ENCODE results near the gene CHMP4A.

CHMP4A gene

DNA sequence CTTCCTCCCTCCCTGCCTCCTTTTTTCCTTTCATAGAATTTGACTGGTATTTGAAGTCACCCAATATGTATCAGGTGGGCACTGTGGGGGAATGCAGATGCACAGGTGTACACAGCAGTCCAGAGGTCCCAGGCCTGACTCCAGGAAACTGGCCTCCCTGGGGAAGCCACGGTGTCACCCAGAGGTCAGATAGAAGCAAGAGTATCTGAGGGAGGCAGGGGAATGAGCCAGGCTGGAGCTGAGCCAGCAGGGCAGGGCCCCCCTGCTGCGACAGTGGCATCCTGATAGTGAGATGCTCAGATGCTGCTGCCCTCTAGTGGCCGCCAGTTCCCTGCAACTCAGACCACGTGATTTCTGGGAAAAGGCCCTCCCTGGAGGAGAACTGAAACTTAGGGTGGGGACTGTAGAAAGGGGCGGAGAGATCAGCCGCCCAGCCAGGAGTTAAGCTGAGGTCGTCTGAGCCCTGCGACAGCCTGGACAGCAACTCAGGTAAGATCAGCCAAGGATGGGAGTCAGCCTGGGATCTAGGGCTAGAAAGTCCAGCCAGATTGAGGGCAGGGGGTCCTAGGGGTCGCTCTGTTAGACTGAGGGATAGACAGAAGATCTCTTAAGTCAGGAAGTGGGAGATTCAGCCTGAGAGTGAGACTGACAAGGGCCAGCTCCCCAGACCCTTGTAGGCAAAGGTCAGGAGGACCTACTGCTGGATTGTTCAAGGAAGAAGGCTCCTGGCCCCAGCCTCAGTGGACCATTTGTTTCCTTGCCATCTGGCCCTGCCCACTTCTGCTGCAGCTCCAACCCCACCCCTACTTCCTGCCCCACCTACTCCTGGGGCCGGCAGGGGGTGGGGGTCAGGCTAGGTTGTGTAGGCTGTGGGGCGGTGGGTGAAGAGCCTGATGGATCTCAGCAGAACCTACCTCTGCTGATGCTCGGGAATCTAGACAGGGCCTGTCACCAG lies 52.2 kb downstream of the CHMP4A start, which contains the start of gene IRF9:
Gene IRF9, plus strand, starts transcription at position 416 of the 955 bp plus-strand sequence. CDS start 880 bp downstream, outside the sequence.
- no peaks in the 10 kb centered on the region for H3K27me3 ChIP-seq (replicated peaks in 2 of 5; ENCODE audit: control insufficient read depth in 4 of 5, insufficient read depth in 5 of 5, low read length in 4 of 5)
- peaks cover 10 to 28% (median 19%) of the 10 kb centered on the region in 4 experiments for H3K4me1 ChIP-seq (ENCODE audit: control extremely low read depth in 1 of 4, control insufficient read depth in 4 of 4, insufficient read depth in 4 of 4, low read length in 3 of 4)
- peak within 1 kb of the TSS; percentile 94 to 96 for H3K27ac ChIP-seq (ENCODE audit: insufficient read depth in 1 of 2, low read depth in 1 of 2, low read length in 2 of 2, poor library complexity in 1 of 2, severe bottlenecking in 2 of 2)
- 0% methylated on average over 9 of the region's 12 CpGs for WGBS (ENCODE audit: insufficient coverage)
- DNase-seq = peak; percentile 96 to 98 (median 96)
- H3K4me3 ChIP-seq (ENCODE audit: control insufficient read depth in 1 of 7, extremely low read depth in 1 of 7, insufficient read depth in 4 of 7, low read depth in 2 of 7, low read length in 6 of 7) = peak within 1 kb of the TSS; percentile 59 to 92 (median 86)
- H3K36me3 ChIP-seq (ENCODE audit: control insufficient read depth in 4 of 4, insufficient read depth in 4 of 4, low read length in 3 of 4) = peaks cover 25 to 74% (median 51%) of the 10 kb centered on the region in 4 experiments
- CTCF ChIA-PET = interaction anchor here (0.6 to 5.6 kb wide), 30 partner anchors 8 to 832 kb away, joined by 3 to 112 read pairs (median 4); partner anchors contain the start of genes CHMP4A, CIDEB, DCAF11 and EMC9
- POLR2A ChIA-PET = interaction anchor here (0.9 to 2.8 kb wide), 9 partner anchors 10 to 68 kb away, joined by 3 to 16 read pairs (median 7); partner anchors contain the start of genes DCAF11, EMC9, NRL and PCK2
- no peaks in the 10 kb centered on the region for H3K9me3 ChIP-seq (ENCODE audit: control extremely low read depth in 1 of 5, control insufficient read depth in 4 of 5, insufficient read depth in 2 of 5, low read depth in 1 of 5, low read length in 4 of 5)

DNA sequence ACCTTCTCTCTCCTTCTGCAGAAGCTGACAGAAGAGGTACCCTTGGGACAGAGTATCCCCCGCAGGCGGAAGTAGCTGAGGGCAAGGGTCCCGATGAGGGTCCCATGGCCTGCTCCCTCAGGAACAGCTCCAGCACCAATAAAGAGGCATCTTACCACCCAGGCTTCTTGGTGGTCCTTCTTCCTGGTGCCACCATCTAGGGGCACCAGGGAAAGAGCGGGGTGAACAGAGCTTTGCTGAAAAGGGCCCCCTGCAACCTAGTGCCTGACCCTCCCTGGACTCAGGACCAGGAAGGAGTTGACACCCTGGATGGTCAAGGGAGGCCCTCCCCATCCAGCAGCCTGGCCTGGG lies 52.8 kb downstream of the CHMP4A start:
- 97% methylated on average over 3 of the region's 4 CpGs for WGBS (ENCODE audit: insufficient coverage)
- Histone ChIP-seq H3K4me1 (ENCODE audit: control extremely low read depth in 1 of 4, control insufficient read depth in 4 of 4, insufficient read depth in 4 of 4, low read length in 3 of 4) (peaks cover 10 to 28% (median 19%) of the 10 kb centered on the region in 4 experiments), H3K4me3 (ENCODE audit: control insufficient read depth in 1 of 7, extremely low read depth in 1 of 7, insufficient read depth in 4 of 7, low read depth in 2 of 7, low read length in 6 of 7) (no peak overlapping the region), H3K27me3 (replicated peaks in 2 of 5; ENCODE audit: control insufficient read depth in 4 of 5, insufficient read depth in 5 of 5, low read length in 4 of 5) (no peaks in the 10 kb centered on the region), H3K9me3 (ENCODE audit: control extremely low read depth in 1 of 5, control insufficient read depth in 4 of 5, insufficient read depth in 2 of 5, low read depth in 1 of 5, low read length in 4 of 5) (no peaks in the 10 kb centered on the region), H3K36me3 (ENCODE audit: control insufficient read depth in 4 of 4, insufficient read depth in 4 of 4, low read length in 3 of 4) (peaks cover 25 to 74% (median 52%) of the 10 kb centered on the region in 4 experiments), H3K27ac (ENCODE audit: insufficient read depth in 1 of 2, low read depth in 1 of 2, low read length in 2 of 2, poor library complexity in 1 of 2, severe bottlenecking in 2 of 2) (peak overlapping the region in 1 of 2 experiments; percentile 96)
- POLR2A ChIA-PET = interaction anchor here (1.1 to 2.8 kb wide), 6 partner anchors 11 to 67 kb away, joined by 3 to 16 read pairs (median 12); partner anchors contain the start of genes DCAF11, EMC9, NRL and PCK2
- CTCF ChIA-PET = interaction anchor here (0.8 to 5.6 kb wide), 22 partner anchors 9 to 146 kb away, joined by 3 to 112 read pairs (median 6); partner anchors contain the start of genes DCAF11, EMC9, IPO4 and NRL
- DNase-seq = no peak

DNA sequence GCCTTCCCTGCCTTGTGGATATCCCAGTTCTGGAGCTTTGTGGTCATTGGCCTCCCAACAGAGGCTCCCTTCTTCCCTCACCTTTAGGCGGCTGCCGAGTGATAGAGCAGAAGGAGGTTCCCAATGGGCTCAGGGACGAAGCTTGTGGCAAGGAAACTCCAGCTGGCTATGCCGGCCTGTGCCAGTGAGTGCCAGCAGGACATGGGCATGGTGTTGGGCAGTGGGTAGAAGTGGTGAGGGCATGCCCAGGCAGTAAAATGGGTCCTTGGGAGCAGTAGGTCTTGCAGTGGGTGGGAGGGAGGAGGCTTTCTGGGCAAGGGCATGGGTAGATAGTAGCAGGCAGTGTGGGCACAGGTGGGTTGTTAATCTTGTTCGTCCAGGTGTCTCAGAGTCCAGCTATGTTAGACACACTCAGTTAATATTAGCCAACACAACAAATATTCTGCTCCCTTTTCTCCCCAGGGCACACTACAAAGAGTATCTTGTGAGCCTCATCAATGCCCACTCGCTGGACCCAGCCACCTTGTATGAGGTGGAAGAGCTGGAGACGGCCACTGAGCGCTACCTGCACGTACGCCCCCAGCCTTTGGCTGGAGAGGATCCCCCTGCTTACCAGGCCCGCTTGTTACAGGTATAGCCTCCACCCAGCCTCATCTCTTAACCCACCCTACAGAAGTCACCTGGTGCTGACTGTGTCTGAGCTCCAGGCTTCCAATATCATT lies 53.4 kb downstream of the CHMP4A start:
- ChIA-PET POLR2A (interaction anchor here (1.1 to 2.5 kb wide), 4 partner anchors 13 to 67 kb away, joined by 3 to 16 read pairs (median 9); partner anchors contain the start of genes EMC9, PSME1, PSME2 and RNF31), CTCF (interaction anchor here (0.8 to 5.6 kb wide), 19 partner anchors 10 to 138 kb away, joined by 3 to 112 read pairs (median 6); partner anchors contain the start of genes DCAF11, EMC9, NRL and PSME1)
- 91% methylated on average over 8 of the region's 11 CpGs for WGBS (ENCODE audit: insufficient coverage)
- Histone ChIP-seq H3K9me3 (ENCODE audit: control extremely low read depth in 1 of 5, control insufficient read depth in 4 of 5, insufficient read depth in 2 of 5, low read depth in 1 of 5, low read length in 4 of 5) (no peaks in the 10 kb centered on the region), H3K36me3 (ENCODE audit: control insufficient read depth in 4 of 4, insufficient read depth in 4 of 4, low read length in 3 of 4) (peaks cover 30 to 74% (median 52%) of the 10 kb centered on the region in 4 experiments), H3K4me3 (ENCODE audit: control insufficient read depth in 1 of 7, extremely low read depth in 1 of 7, insufficient read depth in 4 of 7, low read depth in 2 of 7, low read length in 6 of 7) (no peak overlapping the region), H3K27ac (ENCODE audit: insufficient read depth in 1 of 2, low read depth in 1 of 2, low read length in 2 of 2, poor library complexity in 1 of 2, severe bottlenecking in 2 of 2) (peak overlapping the region in 1 of 2 experiments; percentile 96), H3K27me3 (replicated peaks in 2 of 5; ENCODE audit: control insufficient read depth in 4 of 5, insufficient read depth in 5 of 5, low read length in 4 of 5) (no peaks in the 10 kb centered on the region), H3K4me1 (ENCODE audit: control extremely low read depth in 1 of 4, control insufficient read depth in 4 of 4, insufficient read depth in 4 of 4, low read length in 3 of 4) (peaks cover 10 to 28% (median 19%) of the 10 kb centered on the region in 4 experiments)
- DNase-seq = no peak

Data from common myeloid progenitor, CD34-positive (primary cell).